Measurements from ENCODE around the gene NSG1. TPM values are rescaled to one million over a fixed set of nuclear protein-coding genes. Genes with fewer than 3 reads are reported as not detected.
A peak's percentile ranks its signal among the peaks of the same experiment; 100 is the strongest.

NSG1 gene, protein sequence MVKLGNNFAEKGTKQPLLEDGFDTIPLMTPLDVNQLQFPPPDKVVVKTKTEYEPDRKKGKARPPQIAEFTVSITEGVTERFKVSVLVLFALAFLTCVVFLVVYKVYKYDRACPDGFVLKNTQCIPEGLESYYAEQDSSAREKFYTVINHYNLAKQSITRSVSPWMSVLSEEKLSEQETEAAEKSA
- total RNA-seq (100 to 1,000 TPM in 1 of 7 donors, 10 to 100 TPM in 5, 1 to 10 TPM in 1; 9.9 to 103 (median 39.6) TPM), polyA plus RNA-seq (10 to 100 TPM; 38.3 to 81.9 TPM)
- long read RNA-seq, donor 1, transcript NSG1-203 (5 exons, 2,254 nt) = major isoform, 27 of 290 reads
- long read RNA-seq, donor 1, transcript NSG1-201 (6 exons, 2,650 nt) = minor isoform, 22 of 290 reads
- long read RNA-seq, donor 1, partial matches to known transcripts = 231 of 290 reads
- long read RNA-seq, donor 1, other reads (novel, unspliced or antisense) = 6 of 290 reads
- long read RNA-seq, donor 2, transcript NSG1-203 (5 exons, 2,254 nt) = major isoform, 8 of 54 reads
- long read RNA-seq, donor 2, transcript NSG1-201 (6 exons, 2,650 nt) = minor isoform, 5 of 54 reads
- long read RNA-seq, donor 2, partial matches to known transcripts = 40 of 54 reads
- long read RNA-seq, donor 2, other reads (novel, unspliced or antisense) = 0 of 54 reads
- long read RNA-seq, donor 3, transcript NSG1-201 (6 exons, 2,650 nt) = minor isoform, 9 of 147 reads
- long read RNA-seq, donor 3, transcript NSG1-203 (5 exons, 2,254 nt) = major isoform, 15 of 147 reads
- long read RNA-seq, donor 3, partial matches to known transcripts = 98 of 147 reads
- long read RNA-seq, donor 3, other reads (novel, unspliced or antisense) = 25 of 147 reads

DNA sequence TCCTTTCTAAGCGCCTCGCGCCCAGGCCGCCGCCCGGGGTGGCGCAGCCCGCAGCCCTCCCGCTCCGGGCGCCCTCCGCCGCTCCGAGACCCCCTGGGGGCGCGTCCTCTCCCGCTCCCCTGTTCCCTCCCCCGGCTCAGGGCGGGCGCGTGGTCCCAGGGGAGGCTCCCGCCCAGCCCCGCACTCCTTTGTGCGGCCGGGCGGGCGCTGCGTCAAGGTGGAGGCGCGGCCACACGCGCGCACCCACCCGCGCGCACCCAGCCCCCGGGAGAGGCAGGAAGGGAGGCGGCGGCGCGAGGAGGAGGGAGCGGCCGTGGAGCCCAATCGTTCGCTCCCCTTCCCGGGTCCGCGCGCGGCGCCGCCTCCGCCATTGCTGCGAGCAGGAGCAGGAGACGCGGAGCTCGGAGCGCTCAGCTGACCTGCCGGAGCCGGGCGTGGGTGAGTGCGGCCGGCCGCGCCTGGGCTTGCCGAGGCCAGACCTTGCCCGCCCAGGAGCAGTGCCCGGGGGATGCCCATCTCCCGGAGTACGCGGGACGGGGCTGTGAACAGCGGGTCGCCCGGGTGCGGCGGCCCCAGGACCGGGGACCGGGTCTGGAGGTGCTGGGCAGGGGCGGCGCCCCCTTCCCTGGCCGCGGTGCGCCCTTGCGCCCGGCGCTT, at the start of gene NSG1:
TSS of gene NSG1 (plus strand) at position 367 of the 657 bp plus-strand sequence. CDS start 528 bp downstream, outside the sequence.
- H3K9me3 ChIP-seq = no peaks in the 10 kb centered on the region
- DNase-seq = peak; percentile 42 to 76 (median 62)
- H3K4me3 ChIP-seq = peak within 1 kb of the TSS; percentile 49
- no peak for TF ChIP-seq EP300 (IDR thresholded peaks at IDR 0.05)
- TF ChIP-seq, protein P1, sequence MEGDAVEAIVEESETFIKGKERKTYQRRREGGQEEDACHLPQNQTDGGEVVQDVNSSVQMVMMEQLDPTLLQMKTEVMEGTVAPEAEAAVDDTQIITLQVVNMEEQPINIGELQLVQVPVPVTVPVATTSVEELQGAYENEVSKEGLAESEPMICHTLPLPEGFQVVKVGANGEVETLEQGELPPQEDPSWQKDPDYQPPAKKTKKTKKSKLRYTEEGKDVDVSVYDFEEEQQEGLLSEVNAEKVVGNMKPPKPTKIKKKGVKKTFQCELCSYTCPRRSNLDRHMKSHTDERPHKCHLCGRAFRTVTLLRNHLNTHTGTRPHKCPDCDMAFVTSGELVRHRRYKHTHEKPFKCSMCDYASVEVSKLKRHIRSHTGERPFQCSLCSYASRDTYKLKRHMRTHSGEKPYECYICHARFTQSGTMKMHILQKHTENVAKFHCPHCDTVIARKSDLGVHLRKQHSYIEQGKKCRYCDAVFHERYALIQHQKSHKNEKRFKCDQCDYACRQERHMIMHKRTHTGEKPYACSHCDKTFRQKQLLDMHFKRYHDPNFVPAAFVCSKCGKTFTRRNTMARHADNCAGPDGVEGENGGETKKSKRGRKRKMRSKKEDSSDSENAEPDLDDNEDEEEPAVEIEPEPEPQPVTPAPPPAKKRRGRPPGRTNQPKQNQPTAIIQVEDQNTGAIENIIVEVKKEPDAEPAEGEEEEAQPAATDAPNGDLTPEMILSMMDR (IDR thresholded peaks at IDR 0.05) = no peak
- TF ChIP-seq POLR2A (IDR thresholded peaks at IDR 0.05) = no peak
- H3K4me1 ChIP-seq (ENCODE audit: insufficient read depth) = peaks cover 5% of the 10 kb centered on the region
- H3K36me3 ChIP-seq = no peaks in the 10 kb centered on the region
- no peaks in the 10 kb centered on the region for H3K27me3 ChIP-seq
- H3K27ac ChIP-seq = no peak within 1 kb of the TSS
- 0 to 1% (median 0%) methylated on average over 20 to 87 of the region's 87 CpGs for WGBS, 3 donors
- intact Hi-C loops (cut with DNase I) = loop anchor here in 1 of 4 donors (5.0 kb wide), 1 partner anchor 45 kb away; no protein-coding TSS in a partner anchor

DNA sequence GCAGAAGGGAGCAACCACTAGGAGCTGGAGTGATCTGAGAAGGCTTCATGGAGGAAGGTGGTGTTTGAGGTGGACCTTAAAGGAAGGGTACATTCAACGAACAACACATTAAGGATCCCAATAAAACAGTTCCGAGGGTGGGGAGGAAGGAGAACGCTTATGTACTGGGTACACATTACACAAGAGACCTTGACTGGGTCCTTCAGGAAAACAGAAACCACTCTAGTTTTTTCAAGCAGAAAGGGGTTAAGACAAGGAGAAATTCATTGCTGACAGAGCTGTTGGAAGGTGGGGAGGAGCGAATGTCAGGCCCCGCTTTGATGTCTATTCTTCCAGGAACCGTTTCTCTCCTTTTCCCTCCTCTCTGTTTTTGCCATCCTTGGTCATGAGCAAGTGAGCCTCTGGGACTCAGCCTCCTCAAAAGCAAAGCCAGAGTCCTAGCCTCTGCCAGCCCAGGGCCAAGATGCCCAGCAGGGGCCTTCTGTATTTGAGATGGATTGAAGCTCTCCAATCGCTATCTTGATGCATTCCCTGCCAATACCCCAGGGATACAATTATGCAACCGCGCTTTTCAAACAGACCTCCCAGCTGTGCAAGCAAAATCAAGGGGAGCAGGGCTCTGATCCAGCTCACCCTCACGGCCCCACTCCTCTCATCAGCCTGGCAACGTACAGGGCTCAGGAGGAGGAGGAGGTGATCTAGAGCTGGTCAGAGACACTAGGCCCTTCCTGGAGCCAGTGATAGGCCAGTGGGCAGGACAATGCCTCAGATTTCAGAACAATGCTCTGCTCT, 48.5 kb upstream of the NSG1 start:
- Histone ChIP-seq H3K36me3 (no peaks in the 10 kb centered on the region), H3K27ac (no peak overlapping the region), H3K27me3 (no peaks in the 10 kb centered on the region), H3K4me1 (ENCODE audit: insufficient read depth) (peaks cover 8% of the 10 kb centered on the region), H3K4me3 (no peak overlapping the region), H3K9me3 (no peaks in the 10 kb centered on the region)
- DNase-seq = no peak
- intact Hi-C loops (cut with DNase I) = loop anchor here in 2 of 4 donors (5.0 to 10.0 kb wide), 2 partner anchors 81 to 84 kb away; no protein-coding TSS in a partner anchor
- TF ChIP-seq, protein P1 (IDR thresholded peaks at IDR 0.05) = no peak
- TF ChIP-seq EP300 (IDR thresholded peaks at IDR 0.05) (no peak), POLR2A (IDR thresholded peaks at IDR 0.05) (no peak)
- 35 to 51% (median 50%) methylated on average over 11 of the region's 11 CpGs for WGBS, 3 donors

DNA sequence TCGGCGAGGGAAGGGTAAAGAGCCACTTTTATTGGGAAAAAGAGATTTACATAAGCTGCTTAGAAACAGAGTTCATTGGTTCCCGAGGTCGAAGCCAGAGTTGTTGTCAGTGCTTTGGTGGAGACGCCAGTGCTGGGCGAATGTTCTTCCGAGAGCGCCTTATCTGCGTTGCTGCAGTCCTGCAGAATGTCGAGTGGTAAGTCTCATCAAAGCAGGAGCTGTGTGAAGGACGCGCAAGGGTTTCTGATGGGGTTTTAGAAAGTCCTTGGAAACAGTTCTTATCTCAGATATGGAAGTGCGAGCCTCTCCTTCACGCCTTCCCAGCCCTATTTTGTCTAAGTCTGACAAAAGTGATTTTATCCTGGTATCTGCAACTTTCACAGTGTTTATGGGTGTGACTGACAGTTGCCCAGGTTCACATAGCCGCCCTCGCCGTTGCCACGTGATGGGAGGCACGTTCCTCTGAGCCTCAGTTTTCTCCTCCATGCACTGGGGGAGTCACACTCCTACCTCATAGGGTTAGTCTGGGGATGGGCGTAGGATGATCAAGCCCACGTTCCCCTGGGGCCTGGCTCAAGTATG, 47.3 kb upstream of the NSG1 start:
- Histone ChIP-seq H3K4me3 (no peak overlapping the region), H3K27ac (no peak overlapping the region), H3K27me3 (no peaks in the 10 kb centered on the region), H3K36me3 (no peaks in the 10 kb centered on the region), H3K9me3 (no peaks in the 10 kb centered on the region), H3K4me1 (ENCODE audit: insufficient read depth) (peaks cover 8% of the 10 kb centered on the region)
- intact Hi-C loops (cut with DNase I) = loop anchor here in 2 of 4 donors (5.0 to 10.0 kb wide), 3 partner anchors 48 to 85 kb away; partner anchors contain the start of gene NSG1 (in 1 of the 2)
- WGBS, 3 donors = 3 to 20% (median 5%) methylated on average over 21 of the region's 21 CpGs
- TF ChIP-seq EP300 (IDR thresholded peaks at IDR 0.05) (no peak), POLR2A (IDR thresholded peaks at IDR 0.05) (no peak)
- TF ChIP-seq, protein P1 (IDR thresholded peaks at IDR 0.05) = no peak
- DNase-seq = peak in 4 of 5 donors; percentile 30 to 62 (median 56)
